HepG2 (cell line): ENCODE data around the gene GPS1. TPM values are rescaled to one million over a fixed set of nuclear protein-coding genes. Genes with fewer than 3 reads are reported as not detected.

Experiments
- CBFB ChIP-seq: sonication (generic); formaldehyde crosslinking; IDR thresholded peaks from 2 replicates; pipeline ENCODE4 v1.4.0; 2020; ENCODE audit warnings: missing genetic modification reagents
- ETV6 ChIP-seq: sonication (generic); formaldehyde crosslinking; conservative IDR thresholded peaks from 2 replicates; pipeline ENCODE4 v1.4.0; 2020; ENCODE audit warnings: missing genetic modification reagents
- FOXP1 ChIP-seq, 2 experiments: fragments of 450-650 bp in 1 of 2; IDR thresholded peaks; 2 replicates each; pipeline ENCODE4 v1.6.1; 2017 to 2018; ENCODE audit warnings: antibody characterized with exemption in 1 of 2
- HNF4A ChIP-seq: sonication (generic); formaldehyde crosslinking; IDR thresholded peaks from 2 replicates; pipeline ENCODE4 v1.4.0; 2020; ENCODE audit warnings: missing genetic modification reagents
- KDM4B ChIP-seq: sonication (generic); formaldehyde crosslinking; IDR thresholded peaks from 2 replicates; pipeline ENCODE4 v1.4.0; 2020; ENCODE audit warnings: missing genetic modification reagents
- NR2F1 ChIP-seq, 2 experiments: fragments of 450-650 bp in 1 of 2; formaldehyde crosslinking in 1 of 2; IDR thresholded peaks; 2 replicates each; pipeline versions ENCODE4 v1.5.0 to v1.6.1; 2016 to 2020; ENCODE audit warnings: mild to moderate bottlenecking in 1 of 2, missing compliant biosample characterization in 1 of 2, missing genetic modification reagents in 1 of 2, moderate library complexity in 1 of 2
- PHF8 ChIP-seq: sonication (generic); formaldehyde crosslinking; IDR thresholded peaks from 2 replicates; pipeline ENCODE4 v1.5.0; 2020; ENCODE audit warnings: missing genetic modification reagents
- RBFOX2 ChIP-seq: fragments of 200-400 bp; formaldehyde crosslinking; IDR thresholded peaks from 2 replicates; pipeline ENCODE4 v1.6.1; 2017; ENCODE audit warnings: low read depth, mild to moderate bottlenecking, low read length
- SKIL ChIP-seq: sonication (generic); formaldehyde crosslinking; IDR thresholded peaks from 2 replicates; pipeline ENCODE4 v1.8.0; 2022; ENCODE audit warnings: missing genetic modification reagents, mild to moderate bottlenecking, moderate library complexity, borderline replicate concordance
- TEF ChIP-seq: sonication (generic); formaldehyde crosslinking; IDR thresholded peaks from 2 replicates; pipeline ENCODE4 v1.5.0; 2020; ENCODE audit warnings: missing genetic modification reagents
- ZNF235 ChIP-seq: sonication (generic); formaldehyde crosslinking; IDR thresholded peaks from 2 replicates; pipeline ENCODE4 v1.8.1; 2023; ENCODE audit warnings: mild to moderate bottlenecking, missing genetic modification reagents, borderline replicate concordance
- ZNF713 ChIP-seq: sonication (generic); formaldehyde crosslinking; IDR thresholded peaks from 2 replicates; pipeline ENCODE4 v1.4.0; 2020; ENCODE audit warnings: mild to moderate bottlenecking, missing genetic modification reagents
- polyA plus RNA-seq, 8 experiments: library from polyadenylated mRNA; depleted of rRNA in 3 of 8; stranded (reverse) in 7 of 8; unstranded in 1 of 8; fragments of >200 nt; fragmentation: Illumina TruSeq in 4 of 8; extraction: Trizol in 4 of 8; gene quantifications; 2 replicates each; pipeline versions ENCODE4 v1.2.1 to v1.2.3, GENCODE V29; 2011 to 2016; ENCODE audit warnings: low read depth in 4 of 8, missing spikeins in 1 of 8, mixed read lengths in 1 of 8; ENCODE audit not compliant: insufficient read depth in 1 of 8
- total RNA-seq, 5 experiments: library from RNA; depleted of rRNA; stranded (reverse); fragments of >200 nt; fragmentation: Illumina TruSeq; extraction: Trizol; gene quantifications; 2 replicates each; pipeline ENCODE4 v1.2.3, GENCODE V29; 2016; ENCODE audit warnings: low read depth in 1 of 5
- TF ChIP-seq, protein P1 (sequence below): sonication (generic); formaldehyde crosslinking; IDR thresholded peaks from 2 replicates; pipeline ENCODE4 v1.4.0; 2020; ENCODE audit warnings: missing genetic modification reagents; ENCODE audit errors: not compliant biosample characterization
- TF ChIP-seq, protein P2 (sequence below): sonication (generic); formaldehyde crosslinking; IDR thresholded peaks from 2 replicates; pipeline ENCODE4 v1.5.1; 2020; ENCODE audit warnings: missing genetic modification reagents, mild to moderate bottlenecking, borderline replicate concordance
- TF ChIP-seq, protein P3 (sequence below): IDR thresholded peaks from 2 replicates; pipeline ENCODE4 v1.6.1; 2016

The GPS1 gene
- total and polyA plus RNA-seq, 2 of the 13 experiments (the other 11 are each of a cell fraction or from before 2014, with no cell fraction given), result 124 to 128 TPM

- TF ChIP-seq HNF4A (CRISPR knock-in tag) (no peak), KDM4B (no peak), ETV6 (CRISPR knock-in tag) (no peak), PHF8 (CRISPR knock-in tag) (no peak; the same call in 1 of the 2 replicates), ZNF235 (CRISPR knock-in tag) (no peak), ZNF713 (no peak), FOXP1 (IDR thresholded peaks at IDR 0.05) (no peak), FOXP1 (CRISPR knock-in tag; IDR thresholded peaks at IDR 0.05) (no peak), TEF (CRISPR knock-in tag) (no peak), CBFB (CRISPR knock-in tag) (0 out of 2 replicates have a peak, but pooled peaks have one; percentile 11), RBFOX2 (no peak), NR2F1 (CRISPR knock-in tag; IDR thresholded peaks at IDR 0.05) (no peak), SKIL (CRISPR knock-in tag) (no peak)
- TF ChIP-seq, protein P1, sequence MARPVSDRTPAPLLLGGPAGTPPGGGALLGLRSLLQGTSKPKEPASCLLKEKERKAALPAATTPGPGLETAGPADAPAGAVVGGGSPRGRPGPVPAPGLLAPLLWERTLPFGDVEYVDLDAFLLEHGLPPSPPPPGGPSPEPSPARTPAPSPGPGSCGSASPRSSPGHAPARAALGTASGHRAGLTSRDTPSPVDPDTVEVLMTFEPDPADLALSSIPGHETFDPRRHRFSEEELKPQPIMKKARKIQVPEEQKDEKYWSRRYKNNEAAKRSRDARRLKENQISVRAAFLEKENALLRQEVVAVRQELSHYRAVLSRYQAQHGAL, result no peak
- TF ChIP-seq, protein P2, sequence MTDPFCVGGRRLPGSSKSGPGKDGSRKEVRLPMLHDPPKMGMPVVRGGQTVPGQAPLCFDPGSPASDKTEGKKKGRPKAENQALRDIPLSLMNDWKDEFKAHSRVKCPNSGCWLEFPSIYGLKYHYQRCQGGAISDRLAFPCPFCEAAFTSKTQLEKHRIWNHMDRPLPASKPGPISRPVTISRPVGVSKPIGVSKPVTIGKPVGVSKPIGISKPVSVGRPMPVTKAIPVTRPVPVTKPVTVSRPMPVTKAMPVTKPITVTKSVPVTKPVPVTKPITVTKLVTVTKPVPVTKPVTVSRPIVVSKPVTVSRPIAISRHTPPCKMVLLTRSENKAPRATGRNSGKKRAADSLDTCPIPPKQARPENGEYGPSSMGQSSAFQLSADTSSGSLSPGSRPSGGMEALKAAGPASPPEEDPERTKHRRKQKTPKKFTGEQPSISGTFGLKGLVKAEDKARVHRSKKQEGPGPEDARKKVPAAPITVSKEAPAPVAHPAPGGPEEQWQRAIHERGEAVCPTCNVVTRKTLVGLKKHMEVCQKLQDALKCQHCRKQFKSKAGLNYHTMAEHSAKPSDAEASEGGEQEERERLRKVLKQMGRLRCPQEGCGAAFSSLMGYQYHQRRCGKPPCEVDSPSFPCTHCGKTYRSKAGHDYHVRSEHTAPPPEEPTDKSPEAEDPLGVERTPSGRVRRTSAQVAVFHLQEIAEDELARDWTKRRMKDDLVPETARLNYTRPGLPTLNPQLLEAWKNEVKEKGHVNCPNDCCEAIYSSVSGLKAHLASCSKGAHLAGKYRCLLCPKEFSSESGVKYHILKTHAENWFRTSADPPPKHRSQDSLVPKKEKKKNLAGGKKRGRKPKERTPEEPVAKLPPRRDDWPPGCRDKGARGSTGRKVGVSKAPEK, result no peak
- TF ChIP-seq, protein P3, sequence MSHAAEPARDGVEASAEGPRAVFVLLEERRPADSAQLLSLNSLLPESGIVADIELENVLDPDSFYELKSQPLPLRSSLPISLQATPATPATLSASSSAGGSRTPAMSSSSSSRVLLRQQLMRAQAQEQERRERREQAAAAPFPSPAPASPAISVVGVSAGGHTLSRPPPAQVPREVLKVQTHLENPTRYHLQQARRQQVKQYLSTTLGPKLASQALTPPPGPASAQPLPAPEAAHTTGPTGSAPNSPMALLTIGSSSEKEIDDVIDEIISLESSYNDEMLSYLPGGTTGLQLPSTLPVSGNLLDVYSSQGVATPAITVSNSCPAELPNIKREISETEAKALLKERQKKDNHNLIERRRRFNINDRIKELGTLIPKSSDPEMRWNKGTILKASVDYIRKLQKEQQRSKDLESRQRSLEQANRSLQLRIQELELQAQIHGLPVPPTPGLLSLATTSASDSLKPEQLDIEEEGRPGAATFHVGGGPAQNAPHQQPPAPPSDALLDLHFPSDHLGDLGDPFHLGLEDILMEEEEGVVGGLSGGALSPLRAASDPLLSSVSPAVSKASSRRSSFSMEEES (CRISPR knock-in tag), result no peak
Measured at GRCh38 chr17:82080048-82080788, 28.5 kb downstream of the GPS1 start (continued).
